ENCODE measurements around the gene EPM2A. TPM values are rescaled to one million over a fixed set of nuclear protein-coding genes. Genes with fewer than 3 reads are reported as not detected.

Gene EPM2A
- total and polyA plus RNA-seq, 2 donors from 2014 or later = 7.8 to 9.6 TPM

- Histone ChIP-seq H3K9ac (ENCODE audit: low read length in 3 of 3) (no peak overlapping the region), H3K4me1 (ENCODE audit: control insufficient read depth in 2 of 3, insufficient read depth in 2 of 3, low read depth in 1 of 3, low read length in 3 of 3) (no peaks in the 10 kb centered on the region), H3K4me3 (ENCODE audit: low read length in 3 of 3) (no peak overlapping the region), H3K9me3 (ENCODE audit: control insufficient read depth in 2 of 3, insufficient read depth in 1 of 3, low read length in 3 of 3) (no peaks in the 10 kb centered on the region), H3K27me3 (ENCODE audit: control insufficient read depth, insufficient read depth, low read length) (no peaks in the 10 kb centered on the region), H3K36me3 (ENCODE audit: control insufficient read depth in 2 of 3, insufficient read depth in 3 of 3, low read length in 3 of 3) (no peaks in the 10 kb centered on the region), H3K27ac (ENCODE audit: low read depth in 2 of 2, low read length in 2 of 2) (no peak overlapping the region)
- TF ChIP-seq CTCF (IDR thresholded peaks at IDR 0.05; ENCODE audit: borderline replicate concordance, extremely low read depth, insufficient read depth) = no peak
- intact Hi-C loops (cut with DNase I) = no loop called here
- DNase-seq = no peak
- FAIRE-seq = no peak
Measured at GRCh38 chr6:145601397-145601796, 133.9 kb downstream of the EPM2A start.

- no peak for TF ChIP-seq CTCF (IDR thresholded peaks at IDR 0.05; ENCODE audit: borderline replicate concordance, extremely low read depth, insufficient read depth)
- H3K4me1 ChIP-seq (ENCODE audit: control insufficient read depth in 2 of 3, insufficient read depth in 2 of 3, low read depth in 1 of 3, low read length in 3 of 3) = no peaks in the 10 kb centered on the region
- FAIRE-seq = no peak
- H3K27me3 ChIP-seq (ENCODE audit: control insufficient read depth, insufficient read depth, low read length) = no peaks in the 10 kb centered on the region
- no peaks in the 10 kb centered on the region for H3K9me3 ChIP-seq (ENCODE audit: control insufficient read depth in 2 of 3, insufficient read depth in 1 of 3, low read length in 3 of 3)
- H3K9ac ChIP-seq (ENCODE audit: low read length in 3 of 3) = no peak overlapping the region
- H3K4me3 ChIP-seq (ENCODE audit: low read length in 3 of 3) = no peak overlapping the region
- no peak for DNase-seq
- intact Hi-C loops (cut with DNase I) = no loop called here
- H3K27ac ChIP-seq (ENCODE audit: low read depth in 2 of 2, low read length in 2 of 2) = no peak overlapping the region
- H3K36me3 ChIP-seq (ENCODE audit: control insufficient read depth in 2 of 3, insufficient read depth in 3 of 3, low read length in 3 of 3) = no peaks in the 10 kb centered on the region
Measured at GRCh38 chr6:145600299-145600698, 135.0 kb downstream of the EPM2A start.

GRCh38 chr6:145588981-145589380 lies 146.3 kb downstream of the EPM2A start:
- H3K4me3 ChIP-seq (ENCODE audit: low read length in 3 of 3) = no peak overlapping the region
- no peak for DNase-seq
- intact Hi-C loops (cut with DNase I) = no loop called here

More at GRCh38 chr6:145588981-145589380, 146.3 kb downstream of the EPM2A start:
- no peak for TF ChIP-seq CTCF (IDR thresholded peaks at IDR 0.05; ENCODE audit: borderline replicate concordance, extremely low read depth, insufficient read depth)
- H3K36me3 ChIP-seq (ENCODE audit: control insufficient read depth in 2 of 3, insufficient read depth in 3 of 3, low read length in 3 of 3) = no peaks in the 10 kb centered on the region
- H3K9me3 ChIP-seq (ENCODE audit: control insufficient read depth in 2 of 3, insufficient read depth in 1 of 3, low read length in 3 of 3) = no peaks in the 10 kb centered on the region
- H3K27ac ChIP-seq (ENCODE audit: low read depth in 2 of 2, low read length in 2 of 2) = no peak overlapping the region
- FAIRE-seq = no peak
- H3K4me1 ChIP-seq (ENCODE audit: control insufficient read depth in 2 of 3, insufficient read depth in 2 of 3, low read depth in 1 of 3, low read length in 3 of 3) = no peaks in the 10 kb centered on the region
- no peaks in the 10 kb centered on the region for H3K27me3 ChIP-seq (ENCODE audit: control insufficient read depth, insufficient read depth, low read length)
- no peak overlapping the region for H3K9ac ChIP-seq (ENCODE audit: low read length in 3 of 3)

All from kidney (tissue), 14 donors.